MM.1S (cell line): Measurements from ENCODE around the gene PBXIP1.

Source experiments
- DNase-seq: peaks from one replicate; pipeline ENCODE4 v3.0.0-alpha.2; 2015
- H2AFZ ChIP-seq: fragments of 300-600 bp; sonication (generic); 2 replicates; pipeline ENCODE4 v1.6.0; 2016; ENCODE audit warnings: antibody characterized with exemption, low read length
- H3F3A ChIP-seq: fragments of 300-600 bp; sonication (generic); 2 replicates; pipeline ENCODE4 v1.6.1; 2016; ENCODE audit warnings: mild to moderate bottlenecking, antibody characterized with exemption, low read length, moderate library complexity, mixed read lengths; ENCODE audit not compliant: insufficient read depth
- H3K27ac ChIP-seq: fragments of 300-600 bp; sonication (generic); 2 replicates; pipeline ENCODE4 v1.5.1; 2016; ENCODE audit warnings: mild to moderate bottlenecking, low read length
- H3K27me3 ChIP-seq: fragments of 300-600 bp; sonication (generic); replicated peaks from 2 replicates; pipeline ENCODE4 v1.6.0; 2016; ENCODE audit warnings: low read length; ENCODE audit not compliant: insufficient read depth
- H3K36me3 ChIP-seq: fragments of 300-600 bp; sonication (generic); replicated peaks from 2 replicates; pipeline ENCODE4 v1.6.1; 2016; ENCODE audit warnings: mild to moderate bottlenecking, low read length, mixed read lengths; ENCODE audit not compliant: insufficient read depth
- H3K4me1 ChIP-seq: fragments of 300-600 bp; sonication (generic); 2 replicates; pipeline ENCODE4 v1.6.1; 2016; ENCODE audit warnings: low read length, mixed read lengths
- H3K4me2 ChIP-seq: fragments of 300-600 bp; sonication (generic); 2 replicates; pipeline ENCODE4 v1.6.0; 2016; ENCODE audit warnings: low read depth, low read length
- H3K4me3 ChIP-seq: fragments of 300-600 bp; sonication (generic); 2 replicates; pipeline ENCODE4 v1.5.1; 2016; ENCODE audit warnings: low read length, mixed read lengths
- H3K79me2 ChIP-seq: fragments of 300-600 bp; sonication (generic); 2 replicates; pipeline ENCODE4 v1.6.1; 2016; ENCODE audit warnings: mixed run types, low read length, mixed read lengths
- H3K9ac ChIP-seq: fragments of 300-600 bp; sonication (generic); 2 replicates; pipeline ENCODE4 v1.6.1; 2016; ENCODE audit warnings: low read length, mixed read lengths
- H3K9me2 ChIP-seq: fragments of 300-600 bp; sonication (generic); replicated peaks from 2 replicates; pipeline ENCODE4 v1.6.1; 2016; ENCODE audit warnings: mild to moderate bottlenecking, low read length, mixed read lengths; ENCODE audit not compliant: insufficient read depth
- H3K9me3 ChIP-seq: fragments of 300-600 bp; sonication (generic); replicated peaks from 2 replicates; pipeline ENCODE4 v1.6.1; 2016; ENCODE audit warnings: mild to moderate bottlenecking, low read length, mixed read lengths; ENCODE audit not compliant: insufficient read depth
- H4K20me1 ChIP-seq: fragments of 300-600 bp; sonication (generic); 2 replicates; pipeline ENCODE4 v1.6.1; 2016; ENCODE audit warnings: mild to moderate bottlenecking, low read length, moderate library complexity, mixed read lengths; ENCODE audit not compliant: insufficient read depth
- CTCF ChIP-seq: fragments of 300-600 bp; sonication (generic); IDR thresholded peaks from 2 replicates; pipeline ENCODE4 v1.5.1; 2016; ENCODE audit warnings: antibody characterized with exemption, low read length, mixed read lengths
- EZH2 ChIP-seq: fragments of 300-600 bp; sonication (generic); optimal IDR thresholded peaks from 2 replicates; pipeline ENCODE3; 2017; ENCODE audit warnings: low read depth, mild to moderate bottlenecking, antibody characterized with exemption, low read length, mixed read lengths
- EZH2phosphoT487 ChIP-seq: fragments of 300-600 bp; sonication (generic); IDR thresholded peaks from 2 replicates; pipeline ENCODE4 v1.6.1; 2018; ENCODE audit warnings: antibody characterized with exemption, low read length

Gene PBXIP1

GRCh38 chr1:154954541-154954940 lies 1.4 kb downstream of the PBXIP1 start:
- Histone ChIP-seq H4K20me1 (no peaks in the 10 kb centered on the region), H3K4me2 (peak overlapping the region; percentile 90), H3K9me2 (no peaks in the 10 kb centered on the region), H3K9ac (peak overlapping the region; percentile 92), H3F3A (peaks cover 84% of the 10 kb centered on the region), H3K4me1 (peaks cover 40% of the 10 kb centered on the region), H3K27me3 (no peaks in the 10 kb centered on the region), H3K79me2 (peaks cover 71% of the 10 kb centered on the region), H3K9me3 (no peaks in the 10 kb centered on the region), H3K27ac (peak overlapping the region; percentile 95), H3K36me3 (0 out of 2 replicates have a peak, but pooled peaks cover 8% of the 10 kb centered on the region), H2AFZ (no peak overlapping the region), H3K4me3 (peak overlapping the region; percentile 80)
- TF ChIP-seq EZH2phosphoT487 = no peak
- TF ChIP-seq CTCF = no peak
- TF ChIP-seq EZH2 = no peak
- DNase-seq = no peak

GRCh38 chr1:154953611-154954038 lies 2.3 kb downstream of the PBXIP1 start:
- Histone ChIP-seq H3K27me3 (no peaks in the 10 kb centered on the region), H3K9ac (peak overlapping the region; percentile 92), H3K9me3 (no peaks in the 10 kb centered on the region), H3K4me2 (peak overlapping the region; percentile 90), H4K20me1 (no peaks in the 10 kb centered on the region), H3K9me2 (no peaks in the 10 kb centered on the region), H3K36me3 (0 out of 2 replicates have a peak, but pooled peaks cover 7% of the 10 kb centered on the region), H3K4me1 (peaks cover 43% of the 10 kb centered on the region), H2AFZ (no peak overlapping the region), H3K79me2 (peaks cover 70% of the 10 kb centered on the region), H3K27ac (peak overlapping the region; percentile 95), H3F3A (peaks cover 83% of the 10 kb centered on the region), H3K4me3 (peak overlapping the region; percentile 80)
- DNase-seq = peak; percentile 67
- TF ChIP-seq EZH2phosphoT487 (no peak), EZH2 (no peak), CTCF (no peak)

GRCh38 chr1:154952664-154953063 lies 3.2 kb downstream of the PBXIP1 start:
- Histone ChIP-seq H3K79me2 (peaks cover 70% of the 10 kb centered on the region), H2AFZ (no peak overlapping the region), H4K20me1 (no peaks in the 10 kb centered on the region), H3K4me3 (peak overlapping the region; percentile 80), H3K36me3 (0 out of 2 replicates have a peak, but pooled peaks cover 5% of the 10 kb centered on the region), H3K9me2 (no peaks in the 10 kb centered on the region), H3F3A (peaks cover 83% of the 10 kb centered on the region), H3K4me2 (peak overlapping the region; percentile 90), H3K4me1 (peaks cover 52% of the 10 kb centered on the region), H3K27me3 (no peaks in the 10 kb centered on the region), H3K27ac (peak overlapping the region; percentile 95), H3K9ac (peak overlapping the region; percentile 92), H3K9me3 (no peaks in the 10 kb centered on the region)
- peak; percentile 44 for DNase-seq
- no peak for TF ChIP-seq CTCF
- no peak for TF ChIP-seq EZH2
- TF ChIP-seq EZH2phosphoT487 = no peak
